Thyroid gland (tissue), 4 donors: ENCODE data around the gene TMEM219.

Experiments
- CTCF ChIP-seq, 6 experiments: fragments of 200-600 bp in 3 of 6; fragments of 450-650 bp in 3 of 6; sonication (generic) in 3 of 6; IDR thresholded peaks; one replicate each; pipeline ENCODE4 v1.5.1; 2016 to 2019; ENCODE audit warnings: antibody characterized with exemption in 6 of 6, mild to moderate bottlenecking in 2 of 6, inconsistent platforms in 1 of 6, moderate library complexity in 1 of 6
- POLR2A ChIP-seq, 2 donors: fragments of 450-650 bp; IDR thresholded peaks; one replicate each; pipeline ENCODE4 v1.6.1; 2017; ENCODE audit warnings: antibody characterized with exemption in 2 of 2, mild to moderate bottlenecking in 2 of 2, moderate library complexity in 1 of 2

GRCh38 chr16:29989111-29989858 lies 27.4 kb downstream of the TMEM219 start:
- TF ChIP-seq POLR2A (IDR thresholded peaks at IDR 0.05) = no peak
- no peak for TF ChIP-seq CTCF (IDR thresholded peaks at IDR 0.05)
